ENCODE measurements around the gene ZNF12. TPM values are rescaled to one million over a fixed set of nuclear protein-coding genes. Genes with fewer than 3 reads are reported as not detected.

ZNF12 gene
- polyA plus RNA-seq, 1 experiment, result 20.4 TPM

DNA sequence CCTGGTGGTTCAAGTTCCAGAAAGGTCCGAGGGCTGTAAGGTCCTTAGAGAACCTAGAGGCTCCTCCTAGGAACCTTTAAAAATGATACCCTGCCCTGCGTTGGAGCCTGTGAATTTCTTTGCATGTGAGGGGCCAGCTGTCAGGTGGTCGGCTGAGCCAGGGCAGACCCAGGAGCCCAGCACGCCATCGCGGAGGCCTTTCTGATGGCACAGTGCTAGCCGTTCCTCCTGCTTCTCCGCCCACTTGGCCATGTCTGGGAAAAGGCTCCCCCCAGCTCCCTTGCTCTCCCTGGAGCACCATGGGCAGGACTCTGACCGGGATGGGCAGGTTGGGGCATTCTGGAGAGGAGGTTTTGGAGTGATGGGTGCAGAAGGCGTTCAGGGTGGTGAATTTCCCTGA, 62.0 kb downstream of the ZNF12 start:
- TF ChIP-seq, protein P1, sequence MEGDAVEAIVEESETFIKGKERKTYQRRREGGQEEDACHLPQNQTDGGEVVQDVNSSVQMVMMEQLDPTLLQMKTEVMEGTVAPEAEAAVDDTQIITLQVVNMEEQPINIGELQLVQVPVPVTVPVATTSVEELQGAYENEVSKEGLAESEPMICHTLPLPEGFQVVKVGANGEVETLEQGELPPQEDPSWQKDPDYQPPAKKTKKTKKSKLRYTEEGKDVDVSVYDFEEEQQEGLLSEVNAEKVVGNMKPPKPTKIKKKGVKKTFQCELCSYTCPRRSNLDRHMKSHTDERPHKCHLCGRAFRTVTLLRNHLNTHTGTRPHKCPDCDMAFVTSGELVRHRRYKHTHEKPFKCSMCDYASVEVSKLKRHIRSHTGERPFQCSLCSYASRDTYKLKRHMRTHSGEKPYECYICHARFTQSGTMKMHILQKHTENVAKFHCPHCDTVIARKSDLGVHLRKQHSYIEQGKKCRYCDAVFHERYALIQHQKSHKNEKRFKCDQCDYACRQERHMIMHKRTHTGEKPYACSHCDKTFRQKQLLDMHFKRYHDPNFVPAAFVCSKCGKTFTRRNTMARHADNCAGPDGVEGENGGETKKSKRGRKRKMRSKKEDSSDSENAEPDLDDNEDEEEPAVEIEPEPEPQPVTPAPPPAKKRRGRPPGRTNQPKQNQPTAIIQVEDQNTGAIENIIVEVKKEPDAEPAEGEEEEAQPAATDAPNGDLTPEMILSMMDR (IDR thresholded peaks at IDR 0.05; ENCODE audit: low read depth, low read length), result no peak
- ChIA-PET POLR2A (no interaction called here), CTCF (no interaction called here)
- Histone ChIP-seq H3K27me3 (ENCODE audit: control insufficient read depth, insufficient read depth, low read length) (no peaks in the 10 kb centered on the region), H3K9me3 (ENCODE audit: control insufficient read depth, insufficient read depth, low read length) (peaks cover 22% of the 10 kb centered on the region), H3K4me3 (ENCODE audit: low read depth, low read length) (no peak overlapping the region), H3K27ac (ENCODE audit: low read depth, low read length) (no peak overlapping the region)
- no peak for DNase-seq (ENCODE audit: low read depth, low spot score)

DNA sequence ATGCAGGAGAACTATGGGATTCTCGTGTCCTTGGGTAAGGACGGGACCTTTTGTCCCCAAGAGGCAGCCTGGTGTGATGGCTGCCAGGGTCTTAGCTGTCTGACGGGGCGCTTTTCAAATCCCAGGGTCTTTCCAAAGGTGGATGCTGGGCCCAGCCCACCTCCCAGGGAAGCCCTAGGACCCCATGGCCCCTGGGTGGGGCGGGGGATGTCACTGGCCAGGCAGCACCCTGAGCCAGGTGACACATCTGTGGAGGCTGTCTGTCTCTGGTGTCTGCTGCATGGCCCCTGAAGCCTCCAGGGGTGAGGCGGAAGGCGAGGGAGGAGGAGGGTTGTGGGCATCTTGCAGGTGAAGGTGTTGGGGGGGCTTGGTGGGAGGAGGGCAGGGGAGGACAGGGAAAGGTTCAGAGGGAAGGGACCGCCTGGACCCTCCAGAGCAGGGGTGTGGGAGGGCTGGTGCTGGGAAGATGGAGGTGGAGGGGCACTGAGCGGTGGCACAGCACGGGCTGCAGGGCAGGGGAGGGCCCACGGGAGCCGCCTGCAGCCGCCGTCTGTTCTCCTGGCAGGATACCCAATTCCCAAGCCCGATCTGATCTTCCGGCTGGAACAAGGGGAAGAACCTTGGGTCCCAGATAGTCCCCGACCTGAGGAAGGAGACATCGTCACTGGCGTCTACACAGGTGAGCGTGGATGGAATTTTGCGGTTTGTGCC, 62.7 kb downstream of the ZNF12 start:
- ChIA-PET POLR2A (no interaction called here), CTCF (no interaction called here)
- TF ChIP-seq, protein P1 (IDR thresholded peaks at IDR 0.05; ENCODE audit: low read depth, low read length), result no peak
- Histone ChIP-seq H3K27me3 (ENCODE audit: control insufficient read depth, insufficient read depth, low read length) (no peaks in the 10 kb centered on the region), H3K9me3 (ENCODE audit: control insufficient read depth, insufficient read depth, low read length) (peaks cover 17% of the 10 kb centered on the region), H3K27ac (ENCODE audit: low read depth, low read length) (no peak overlapping the region), H3K4me3 (ENCODE audit: low read depth, low read length) (no peak overlapping the region)
- DNase-seq (ENCODE audit: low read depth, low spot score), result no peak

DNA sequence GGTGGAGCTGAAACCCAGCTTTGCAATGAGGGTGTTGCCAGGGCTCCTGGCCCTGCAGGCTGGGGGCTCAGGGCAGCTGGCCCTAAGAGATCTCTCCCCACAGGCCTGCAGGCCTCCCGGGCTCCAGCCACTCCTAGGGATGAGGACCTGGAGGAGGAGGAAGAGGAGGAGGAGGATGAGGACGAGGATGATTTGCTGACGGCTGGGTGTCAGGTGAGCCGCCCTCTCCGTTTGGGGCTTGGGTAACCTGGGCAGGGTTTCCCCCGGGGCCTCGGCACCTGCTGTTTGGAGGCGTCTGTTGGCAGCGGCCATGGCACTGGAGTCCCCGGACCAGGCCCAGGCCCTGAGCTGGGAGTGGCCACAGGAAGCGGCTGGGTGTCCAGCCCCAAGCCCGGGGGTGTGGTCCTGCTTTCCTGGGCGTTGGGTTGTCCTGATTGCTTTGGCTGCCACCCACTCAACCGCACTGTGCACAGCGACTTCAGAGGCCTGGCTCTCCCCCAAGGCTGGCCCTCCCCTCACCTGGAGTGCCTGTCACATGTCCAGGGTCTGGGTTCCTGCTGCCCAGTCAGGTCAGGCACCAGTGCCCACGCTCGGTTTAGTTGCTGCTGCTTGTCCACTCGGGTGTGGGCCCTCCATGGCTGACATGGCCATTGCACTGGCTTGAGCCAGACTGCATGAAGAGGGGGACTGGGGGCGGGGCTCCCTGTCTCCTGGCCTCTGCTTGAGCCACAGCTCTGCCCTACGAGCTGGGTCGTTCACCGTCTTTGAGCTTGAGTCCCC, 63.7 kb downstream of the ZNF12 start:
- ChIA-PET POLR2A (no interaction called here), CTCF (no interaction called here)
- no peak for DNase-seq (ENCODE audit: low read depth, low spot score)
- TF ChIP-seq, protein P1 (IDR thresholded peaks at IDR 0.05; ENCODE audit: low read depth, low read length), result no peak
- Histone ChIP-seq H3K9me3 (ENCODE audit: control insufficient read depth, insufficient read depth, low read length) (peaks cover 7% of the 10 kb centered on the region; the same call in 1 of the 2 replicates), H3K27ac (ENCODE audit: low read depth, low read length) (no peak overlapping the region), H3K27me3 (ENCODE audit: control insufficient read depth, insufficient read depth, low read length) (no peaks in the 10 kb centered on the region), H3K4me3 (ENCODE audit: low read depth, low read length) (no peak overlapping the region)

DNA sequence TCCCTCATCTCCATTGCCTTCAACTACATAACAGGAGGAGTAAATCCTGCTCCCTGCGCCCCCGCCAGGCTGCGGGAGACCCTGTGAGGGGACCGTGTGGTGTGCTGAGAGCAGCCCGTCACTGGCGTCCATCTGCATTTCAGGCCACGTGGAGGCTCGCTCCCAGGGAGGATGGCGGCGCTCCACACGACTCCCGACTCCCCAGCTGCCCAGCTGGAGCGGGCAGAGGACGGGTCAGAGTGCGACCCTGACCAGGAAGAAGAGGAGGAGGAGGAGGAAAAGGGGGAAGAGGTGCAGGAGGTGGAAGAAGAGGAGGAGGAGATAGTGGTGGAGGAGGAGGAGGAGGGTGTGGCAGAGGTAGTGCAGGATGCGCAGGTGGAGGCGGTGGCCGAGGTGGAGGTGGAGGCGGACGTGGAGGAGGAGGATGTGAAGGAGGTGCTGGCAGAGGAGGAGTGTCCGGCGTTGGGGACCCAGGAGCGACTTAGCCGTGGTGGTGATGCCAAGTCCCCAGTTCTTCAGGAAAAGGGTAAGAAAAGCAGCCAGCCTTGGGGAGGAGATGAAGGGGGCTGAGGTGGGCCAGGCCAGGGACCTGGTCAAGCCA, 64.4 kb downstream of the ZNF12 start:
- Histone ChIP-seq H3K9me3 (ENCODE audit: control insufficient read depth, insufficient read depth, low read length) (peaks cover 3% of the 10 kb centered on the region; the same call in 1 of the 2 replicates), H3K27me3 (ENCODE audit: control insufficient read depth, insufficient read depth, low read length) (no peaks in the 10 kb centered on the region), H3K27ac (ENCODE audit: low read depth, low read length) (no peak overlapping the region), H3K4me3 (ENCODE audit: low read depth, low read length) (no peak overlapping the region)
- ChIA-PET POLR2A (no interaction called here), CTCF (no interaction called here)
- DNase-seq (ENCODE audit: low read depth, low spot score), result no peak
- TF ChIP-seq, protein P1 (IDR thresholded peaks at IDR 0.05; ENCODE audit: low read depth, low read length), result no peak
